HepG2 (cell line): Measurements from ENCODE around the gene TCF7L2. TPM values are rescaled to one million over a fixed set of nuclear protein-coding genes. Genes with fewer than 3 reads are reported as not detected.

ENCODE experiments used
- ADNP ChIP-seq: sonication (generic); formaldehyde crosslinking; IDR thresholded peaks from 2 replicates; pipeline ENCODE4 v1.4.0; 2020; ENCODE audit warnings: missing genetic modification reagents
- ATF1 ChIP-seq: IDR thresholded peaks from 2 replicates; pipeline ENCODE4 v1.6.1; 2016; ENCODE audit warnings: mild to moderate bottlenecking, control low read depth
- DNMT1 ChIP-seq: sonication (generic); formaldehyde crosslinking; IDR thresholded peaks from 2 replicates; pipeline ENCODE4 v1.5.1; 2020; ENCODE audit warnings: mild to moderate bottlenecking, missing genetic modification reagents
- HOXD1 ChIP-seq: sonication (generic); formaldehyde crosslinking; IDR thresholded peaks from 2 replicates; pipeline ENCODE4 v1.5.0; 2020; ENCODE audit warnings: missing genetic modification reagents
- PLSCR1 ChIP-seq: sonication (generic); formaldehyde crosslinking; IDR thresholded peaks from 2 replicates; pipeline ENCODE4 v1.5.0; 2020; ENCODE audit warnings: missing genetic modification reagents, mild to moderate bottlenecking, borderline replicate concordance
- PRDM10 ChIP-seq: sonication (generic); formaldehyde crosslinking; IDR thresholded peaks from 2 replicates; pipeline ENCODE4 v1.4.0; 2020; ENCODE audit warnings: low read depth, missing genetic modification reagents
- SALL2 ChIP-seq: sonication (generic); formaldehyde crosslinking; IDR thresholded peaks from 2 replicates; pipeline ENCODE4 v1.8.1; 2023; ENCODE audit warnings: mild to moderate bottlenecking, missing genetic modification reagents, inconsistent platforms
- SOX13 ChIP-seq, 3 experiments: fragments of 450-650 bp in 1 of 3; sonication (generic) in 1 of 3; formaldehyde crosslinking in 1 of 3; IDR thresholded peaks in 2 of 3; conservative IDR thresholded peaks in 1 of 3; 2 replicates each; pipeline versions ENCODE4 v1.5.0 to v1.6.1; 2016 to 2020; ENCODE audit warnings: antibody characterized with exemption in 1 of 3, mild to moderate bottlenecking in 1 of 3, missing compliant biosample characterization in 1 of 3, missing genetic modification reagents in 1 of 3, moderate library complexity in 1 of 3
- ZBTB2 ChIP-seq: sonication (generic); formaldehyde crosslinking; IDR thresholded peaks from 2 replicates; pipeline ENCODE4 v1.8.0; 2022; ENCODE audit warnings: low read depth, missing genetic modification reagents
- ZBTB20 ChIP-seq: sonication (generic); formaldehyde crosslinking; IDR thresholded peaks from 2 replicates; pipeline ENCODE4 v1.8.1; 2023; ENCODE audit warnings: missing genetic modification reagents, low read depth, mild to moderate bottlenecking, borderline replicate concordance
- ZBTB38 ChIP-seq: sonication (generic); formaldehyde crosslinking; IDR thresholded peaks from 2 replicates; pipeline ENCODE4 v1.5.1; 2020; ENCODE audit warnings: mild to moderate bottlenecking, missing genetic modification reagents
- ZNF24 ChIP-seq: fragments of 450-650 bp; IDR thresholded peaks from 2 replicates; pipeline ENCODE4 v1.6.1; 2017; ENCODE audit warnings: antibody characterized with exemption, mild to moderate bottlenecking
- ZNF329 ChIP-seq: sonication (generic); formaldehyde crosslinking; IDR thresholded peaks from 2 replicates; pipeline ENCODE4 v1.9.0; 2021; ENCODE audit warnings: low read depth, mild to moderate bottlenecking, missing genetic modification reagents
- ZNF33A ChIP-seq: sonication (generic); formaldehyde crosslinking; IDR thresholded peaks from 2 replicates; pipeline ENCODE4 v1.5.1; 2020; ENCODE audit warnings: missing genetic modification reagents, mild to moderate bottlenecking, moderate library complexity, borderline replicate concordance
- ZNF382 ChIP-seq: sonication (generic); formaldehyde crosslinking; IDR thresholded peaks from 2 replicates; pipeline ENCODE4 v1.5.0; 2020; ENCODE audit warnings: missing genetic modification reagents, mild to moderate bottlenecking, borderline replicate concordance
- ZNF510 ChIP-seq: sonication (generic); formaldehyde crosslinking; IDR thresholded peaks from 2 replicates; pipeline ENCODE4 v1.4.0; 2020; ENCODE audit warnings: low read depth, mild to moderate bottlenecking, missing genetic modification reagents
- ZNF800 ChIP-seq: sonication (generic); formaldehyde crosslinking; IDR thresholded peaks from 2 replicates; pipeline ENCODE4 v1.4.0; 2020; ENCODE audit warnings: missing genetic modification reagents
- polyA plus RNA-seq, 8 experiments: library from polyadenylated mRNA; depleted of rRNA in 3 of 8; stranded (reverse) in 7 of 8; unstranded in 1 of 8; fragments of >200 nt; fragmentation: Illumina TruSeq in 4 of 8; extraction: Trizol in 4 of 8; gene quantifications; 2 replicates each; pipeline versions ENCODE4 v1.2.1 to v1.2.3, GENCODE V29; 2011 to 2016; ENCODE audit warnings: low read depth in 4 of 8, missing spikeins in 1 of 8, mixed read lengths in 1 of 8; ENCODE audit not compliant: insufficient read depth in 1 of 8
- total RNA-seq, 5 experiments: library from RNA; depleted of rRNA; stranded (reverse); fragments of >200 nt; fragmentation: Illumina TruSeq; extraction: Trizol; gene quantifications; 2 replicates each; pipeline ENCODE4 v1.2.3, GENCODE V29; 2016; ENCODE audit warnings: low read depth in 1 of 5

The TCF7L2 gene
- total and polyA plus RNA-seq, 2 of the 13 experiments (the other 11 are each of a cell fraction or from before 2014, with no cell fraction given) = 3.9 to 13.7 TPM

GRCh38 chr10:113093188-113094113 is 143.4 kb downstream of the TCF7L2 start (continued):
- TF ChIP-seq SALL2 (CRISPR knock-in tag) (no peak), ZNF382 (no peak), PRDM10 (no peak), ZNF329 (no peak), ZBTB20 (CRISPR knock-in tag) (peak; percentile 64), ZBTB38 (CRISPR knock-in tag) (no peak), HOXD1 (CRISPR knock-in tag) (no peak), ZNF33A (CRISPR knock-in tag) (no peak), ZNF510 (no peak), ADNP (CRISPR knock-in tag) (no peak), ZBTB2 (no peak), PLSCR1 (CRISPR knock-in tag) (no peak), DNMT1 (no peak), SOX13 (IDR thresholded peaks at IDR 0.05) (0 out of 2 replicates have a peak, but pooled peaks have one; percentile 47), SOX13 (CRISPR knock-in tag; conservative IDR thresholded peaks at IDR 0.05 in 1 of 2, IDR thresholded peaks at IDR 0.05 in 1 of 2) (peak in 1 of 2 experiments; percentile 89; a peak in 2 of 4 replicates), ATF1 (CRISPR knock-in tag) (peak; percentile 70), ZNF24 (peak; percentile 70; the same call in 1 of the 2 replicates), ZNF800 (CRISPR knock-in tag) (peak; percentile 63; the same call in 1 of the 2 replicates)
- TF ChIP-seq, all 625 proteins: peak for 91
